PFSK-1 (cell line): ENCODE data around the gene ZFYVE9.

ENCODE experiments used
- FOXP2 ChIP-seq: optimal IDR thresholded peaks from 2 replicates; pipeline ENCODE3; 2011; ENCODE audit warnings: borderline replicate concordance, control low read depth, inconsistent platforms; ENCODE audit not compliant: insufficient read depth; ENCODE audit errors: extremely low read length, extremely low read depth
- POLR2AphosphoS5 ChIP-seq: IDR thresholded peaks from 2 replicates; pipeline ENCODE4 v1.6.1; 2012; ENCODE audit warnings: low read depth, mild to moderate bottlenecking, control low read depth, low read length, moderate library complexity
- REST ChIP-seq, 2 experiments: IDR thresholded peaks; 2 replicates each; pipeline versions ENCODE4 v1.6.1 to v1.8.0; 2011 to 2012; ENCODE audit warnings: low read depth in 2 of 2, low read length in 2 of 2, control low read depth in 1 of 2, inconsistent platforms in 1 of 2, mild to moderate bottlenecking in 1 of 2, moderate library complexity in 1 of 2; ENCODE audit not compliant: insufficient read depth in 1 of 2
- SIN3A ChIP-seq: IDR thresholded peaks from 2 replicates; pipeline ENCODE4 v1.6.1; 2012; ENCODE audit warnings: mild to moderate bottlenecking, low read length, moderate library complexity, borderline replicate concordance; ENCODE audit not compliant: insufficient read depth
- TAF1 ChIP-seq: IDR thresholded peaks from 2 replicates; pipeline ENCODE4 v1.6.1; 2012; ENCODE audit warnings: low read length, control low read depth, borderline replicate concordance; ENCODE audit not compliant: insufficient read depth

- TF ChIP-seq POLR2AphosphoS5 = no peak
- TF ChIP-seq TAF1 = no peak
- TF ChIP-seq REST (IDR thresholded peaks at IDR 0.05; ENCODE audit: insufficient read depth in 1 of 2, low read depth in 2 of 2, low read length in 2 of 2) = no peak
- no peak for TF ChIP-seq SIN3A
- no peak for TF ChIP-seq FOXP2
Measured at GRCh38 chr1:52153010-52153409, 11.1 kb downstream of the ZFYVE9 start.
